Fibroblast of the aortic adventitia (primary cell): ENCODE measurements around the gene PDLIM1. TPM values are rescaled to one million over a fixed set of nuclear protein-coding genes. Genes with fewer than 3 reads are reported as not detected.
A peak's percentile ranks its signal among the peaks of the same experiment; 100 is the strongest.

Experiments used
- DNase-seq: peaks from one replicate; pipeline ENCODE4 v3.0.0-alpha.2; 2010; ENCODE audit warnings: low read depth
- H3K4me3 ChIP-seq: 2 replicates; pipeline ENCODE4 v1.5.1; 2011; ENCODE audit warnings: low read depth, mild to moderate bottlenecking, control low read depth, low read length, moderate library complexity
- total RNA-seq: library from RNA; depleted of rRNA; stranded (reverse); fragments of >200 nt; gene quantifications from 2 replicates; pipeline ENCODE4 v1.2.3, GENCODE V29; 2012; ENCODE audit warnings: low replicate concordance
- TF ChIP-seq, protein P1 (sequence below): IDR thresholded peaks from 2 replicates; pipeline ENCODE4 v1.5.1; 2011; ENCODE audit warnings: mild to moderate bottlenecking, low read length, control low read depth, inconsistent platforms; ENCODE audit not compliant: insufficient read depth

The PDLIM1 gene
- total RNA-seq, 1 donor = 13.5 TPM

DNA sequence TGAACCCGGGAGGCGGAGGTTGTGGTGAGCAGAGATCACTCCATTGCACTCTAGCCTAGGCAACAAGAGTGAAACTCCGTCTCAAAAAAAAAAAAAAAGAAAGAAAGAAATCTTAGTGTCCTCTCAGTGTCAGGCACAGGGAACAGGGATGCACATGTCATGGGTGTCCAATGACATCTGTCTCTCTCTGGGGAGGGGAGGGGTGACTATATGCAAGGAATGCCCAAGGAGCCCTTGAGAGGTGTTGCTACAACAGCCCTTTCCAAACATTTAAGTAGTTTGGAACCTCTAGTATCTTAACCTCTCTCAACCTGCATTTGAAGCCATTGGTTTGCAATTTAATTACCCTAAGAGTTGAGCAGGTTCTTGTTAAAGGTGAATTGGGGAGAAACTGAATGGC lies 28.9 kb downstream of the PDLIM1 start:
- H3K4me3 ChIP-seq = no peak overlapping the region
- TF ChIP-seq, protein P1, sequence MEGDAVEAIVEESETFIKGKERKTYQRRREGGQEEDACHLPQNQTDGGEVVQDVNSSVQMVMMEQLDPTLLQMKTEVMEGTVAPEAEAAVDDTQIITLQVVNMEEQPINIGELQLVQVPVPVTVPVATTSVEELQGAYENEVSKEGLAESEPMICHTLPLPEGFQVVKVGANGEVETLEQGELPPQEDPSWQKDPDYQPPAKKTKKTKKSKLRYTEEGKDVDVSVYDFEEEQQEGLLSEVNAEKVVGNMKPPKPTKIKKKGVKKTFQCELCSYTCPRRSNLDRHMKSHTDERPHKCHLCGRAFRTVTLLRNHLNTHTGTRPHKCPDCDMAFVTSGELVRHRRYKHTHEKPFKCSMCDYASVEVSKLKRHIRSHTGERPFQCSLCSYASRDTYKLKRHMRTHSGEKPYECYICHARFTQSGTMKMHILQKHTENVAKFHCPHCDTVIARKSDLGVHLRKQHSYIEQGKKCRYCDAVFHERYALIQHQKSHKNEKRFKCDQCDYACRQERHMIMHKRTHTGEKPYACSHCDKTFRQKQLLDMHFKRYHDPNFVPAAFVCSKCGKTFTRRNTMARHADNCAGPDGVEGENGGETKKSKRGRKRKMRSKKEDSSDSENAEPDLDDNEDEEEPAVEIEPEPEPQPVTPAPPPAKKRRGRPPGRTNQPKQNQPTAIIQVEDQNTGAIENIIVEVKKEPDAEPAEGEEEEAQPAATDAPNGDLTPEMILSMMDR = no peak
- no peak for DNase-seq

DNA sequence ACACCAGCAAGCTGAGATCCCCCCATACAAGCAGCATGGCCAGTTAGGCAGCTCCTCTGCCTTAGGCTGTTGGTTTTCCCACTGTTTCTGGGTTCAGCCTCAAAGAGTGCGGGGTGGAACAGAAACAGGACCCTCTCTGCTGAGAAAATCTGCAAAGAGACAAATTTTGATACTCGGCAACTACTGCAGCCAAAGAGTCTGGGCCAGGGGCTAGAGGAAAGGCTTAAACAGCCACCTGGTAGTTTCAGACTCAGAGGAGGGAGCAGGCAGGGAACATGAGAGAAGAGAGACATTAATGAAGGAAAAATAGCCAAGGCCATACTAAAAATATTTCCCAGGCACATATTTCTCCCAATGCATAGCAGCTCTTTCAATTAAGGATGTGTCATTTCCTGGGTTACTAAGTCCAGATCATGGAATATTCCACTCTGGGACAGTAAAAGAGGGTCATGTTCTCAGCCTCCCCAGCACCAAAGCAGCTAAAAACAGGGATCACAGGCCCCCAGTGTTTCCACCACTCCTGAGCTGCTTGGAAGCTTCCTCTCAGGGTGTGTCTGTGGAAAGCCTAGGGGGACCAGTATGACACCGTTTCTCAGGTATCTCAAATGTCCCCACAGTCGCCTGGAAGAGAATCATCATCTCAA lies 29.8 kb downstream of the PDLIM1 start:
- DNase-seq = no peak
- no peak overlapping the region for H3K4me3 ChIP-seq
- TF ChIP-seq, protein P1 = no peak

DNA sequence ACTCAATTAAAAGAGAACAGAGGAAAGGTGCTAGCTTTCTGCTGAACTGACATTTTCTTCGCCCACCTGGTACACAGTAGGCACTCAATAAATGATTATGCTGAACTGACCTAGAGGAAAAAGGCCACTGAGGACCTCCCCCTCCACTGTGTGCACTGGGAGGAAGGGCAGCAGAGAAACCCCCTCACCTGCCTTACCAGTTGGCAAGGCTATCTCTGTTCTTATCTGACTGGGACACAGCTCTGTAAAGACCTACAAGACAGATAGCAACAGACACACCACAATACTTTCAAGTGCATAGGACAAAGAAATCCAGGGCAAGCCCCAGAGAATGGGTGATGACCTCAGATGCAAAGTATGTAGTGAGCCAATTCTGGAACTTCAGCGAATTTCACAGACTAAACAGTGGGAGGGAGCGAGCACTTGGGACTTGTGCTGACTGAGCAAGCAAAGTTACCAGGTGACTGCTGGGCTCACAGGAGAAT lies 30.4 kb downstream of the PDLIM1 start:
- no peak overlapping the region for H3K4me3 ChIP-seq
- peak; percentile 86 for DNase-seq
- TF ChIP-seq, protein P1 = no peak

DNA sequence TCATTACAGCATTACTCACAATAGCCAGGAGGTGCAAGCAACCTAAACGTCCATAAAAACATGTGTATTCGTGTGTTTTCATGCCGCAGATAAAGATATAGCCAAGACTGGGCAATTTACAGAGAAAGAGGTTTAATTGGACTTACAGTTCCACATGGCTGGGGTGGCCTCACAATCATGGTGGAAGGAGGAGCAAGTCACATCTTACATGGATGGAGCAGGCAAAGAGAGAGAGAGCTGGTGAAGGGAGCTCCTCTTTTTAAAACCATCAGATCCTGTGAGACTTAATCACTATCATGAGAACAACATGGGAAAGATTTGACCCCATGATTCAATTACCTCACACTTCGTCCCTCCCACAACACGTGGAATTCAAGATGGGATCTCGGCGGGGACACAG lies 33.0 kb downstream of the PDLIM1 start:
- H3K4me3 ChIP-seq = no peak overlapping the region
- no peak for DNase-seq
- TF ChIP-seq, protein P1 = no peak

DNA sequence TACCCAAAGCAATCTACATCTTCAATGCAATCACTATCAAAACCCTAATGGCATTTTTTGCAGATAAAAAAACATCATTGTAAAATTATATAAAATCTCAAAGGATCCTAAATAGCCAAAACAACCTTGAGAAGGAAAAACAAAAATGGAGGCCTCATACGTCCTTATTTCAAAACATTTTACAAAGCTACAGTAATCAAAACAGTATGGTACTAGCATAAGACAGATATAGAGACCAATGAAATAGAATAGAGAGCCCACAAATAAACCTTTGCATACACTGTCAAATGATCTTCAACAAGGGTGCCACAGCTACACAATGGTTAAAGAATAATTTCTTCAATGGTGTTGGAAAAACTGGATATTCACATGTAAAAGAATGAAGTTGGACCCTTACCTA lies 34.5 kb downstream of the PDLIM1 start:
- TF ChIP-seq, protein P1 = no peak
- no peak for DNase-seq
- no peak overlapping the region for H3K4me3 ChIP-seq

DNA sequence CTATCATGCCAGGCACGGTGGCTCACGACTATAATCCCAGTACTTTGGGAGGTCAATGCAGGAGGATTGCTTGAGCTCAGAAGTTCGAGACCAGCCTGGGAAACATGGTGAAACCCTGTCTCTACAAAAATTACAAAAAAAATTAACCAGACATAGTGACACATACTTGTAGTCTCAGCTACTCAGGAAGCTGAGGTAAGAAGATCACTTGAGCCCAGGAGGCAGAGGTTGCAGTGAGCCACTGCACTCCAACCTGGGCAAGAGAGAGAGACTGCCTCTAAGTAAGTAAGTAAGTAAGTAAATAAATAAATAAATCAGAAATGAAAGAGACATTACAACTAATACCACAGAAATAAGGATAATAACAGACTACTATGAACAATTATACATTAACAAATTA lies 36.2 kb downstream of the PDLIM1 start:
- TF ChIP-seq, protein P1 = no peak
- no peak for DNase-seq
- H3K4me3 ChIP-seq = no peak overlapping the region

DNA sequence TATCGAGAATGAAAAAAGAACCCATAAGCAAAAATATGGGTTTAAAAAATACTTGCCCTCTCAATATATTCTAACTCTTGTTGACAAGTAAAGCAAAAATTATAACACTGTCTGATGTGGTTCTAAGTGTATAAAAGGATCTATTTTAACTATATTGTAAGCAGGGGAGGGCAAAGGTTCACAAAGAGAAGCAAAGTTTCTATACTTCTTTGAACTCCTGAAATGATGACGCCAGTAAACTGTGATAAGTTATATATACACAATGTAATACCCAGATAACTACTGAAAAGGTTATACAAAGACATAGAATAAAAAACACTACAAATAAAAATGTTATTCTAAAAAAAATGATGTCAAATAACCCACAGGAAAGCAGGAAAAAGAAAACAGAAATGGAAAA lies 37.1 kb downstream of the PDLIM1 start:
- no peak for DNase-seq
- TF ChIP-seq, protein P1 = no peak

More for the DNA sequence above, 37.1 kb downstream of the PDLIM1 start:
- no peak overlapping the region for H3K4me3 ChIP-seq
